ENCODE results near the gene ALPG.

The ALPG gene

DNA sequence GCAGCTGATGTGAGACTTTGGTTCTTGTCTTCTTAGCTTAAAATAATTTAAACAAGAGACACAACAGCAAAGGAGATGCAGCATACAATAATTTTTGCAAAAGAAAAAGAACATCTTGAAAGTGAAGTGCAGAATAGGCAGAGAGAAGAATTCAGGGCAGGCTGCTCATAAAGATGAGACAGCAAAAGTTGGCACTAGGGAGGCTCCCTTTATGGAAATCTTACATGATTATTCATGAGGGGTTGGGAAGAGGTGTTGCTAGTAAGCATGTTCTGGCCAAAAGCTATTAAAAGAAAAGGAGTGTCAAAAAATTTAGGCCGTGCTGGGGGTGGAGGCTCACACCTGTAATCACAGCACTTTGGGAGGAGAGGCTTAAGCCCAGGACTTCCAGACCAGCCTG, 32.3 kb upstream of the ALPG start:
- no peak overlapping the region for H3K4me3 ChIP-seq (ENCODE audit: insufficient read depth, low read length, poor library complexity, severe bottlenecking)
- H3K27me3 ChIP-seq (ENCODE audit: low read length): no peaks in the 10 kb centered on the region
- TF ChIP-seq, protein P1, sequence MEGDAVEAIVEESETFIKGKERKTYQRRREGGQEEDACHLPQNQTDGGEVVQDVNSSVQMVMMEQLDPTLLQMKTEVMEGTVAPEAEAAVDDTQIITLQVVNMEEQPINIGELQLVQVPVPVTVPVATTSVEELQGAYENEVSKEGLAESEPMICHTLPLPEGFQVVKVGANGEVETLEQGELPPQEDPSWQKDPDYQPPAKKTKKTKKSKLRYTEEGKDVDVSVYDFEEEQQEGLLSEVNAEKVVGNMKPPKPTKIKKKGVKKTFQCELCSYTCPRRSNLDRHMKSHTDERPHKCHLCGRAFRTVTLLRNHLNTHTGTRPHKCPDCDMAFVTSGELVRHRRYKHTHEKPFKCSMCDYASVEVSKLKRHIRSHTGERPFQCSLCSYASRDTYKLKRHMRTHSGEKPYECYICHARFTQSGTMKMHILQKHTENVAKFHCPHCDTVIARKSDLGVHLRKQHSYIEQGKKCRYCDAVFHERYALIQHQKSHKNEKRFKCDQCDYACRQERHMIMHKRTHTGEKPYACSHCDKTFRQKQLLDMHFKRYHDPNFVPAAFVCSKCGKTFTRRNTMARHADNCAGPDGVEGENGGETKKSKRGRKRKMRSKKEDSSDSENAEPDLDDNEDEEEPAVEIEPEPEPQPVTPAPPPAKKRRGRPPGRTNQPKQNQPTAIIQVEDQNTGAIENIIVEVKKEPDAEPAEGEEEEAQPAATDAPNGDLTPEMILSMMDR (IDR thresholded peaks at IDR 0.05; ENCODE audit: insufficient read depth, low read length, poor library complexity, severe bottlenecking): no peak
- TF ChIP-seq EZH2phosphoT487 (conservative IDR thresholded peaks at IDR 0.05; ENCODE audit: low read length): no peak
- no peaks in the 10 kb centered on the region for H3F3A ChIP-seq (ENCODE audit: insufficient read depth)
- no peaks in the 10 kb centered on the region for H4K20me1 ChIP-seq (ENCODE audit: low read depth, low read length)
- H3K36me3 ChIP-seq (ENCODE audit: low read length): no peaks in the 10 kb centered on the region
- H3K9me2 ChIP-seq (replicated peaks; ENCODE audit: insufficient read depth, low read length): no peaks in the 10 kb centered on the region
- H3K9ac ChIP-seq (ENCODE audit: low read length): no peak overlapping the region
- H3K27ac ChIP-seq (ENCODE audit: low read depth, low read length): no peak overlapping the region
- no peak overlapping the region for H2AFZ ChIP-seq (ENCODE audit: low read depth, low read length, severe bottlenecking)
- H3K79me2 ChIP-seq (ENCODE audit: insufficient read depth, low read length): no peaks in the 10 kb centered on the region
- H3K4me2 ChIP-seq (ENCODE audit: low read depth, low read length, poor library complexity, severe bottlenecking): no peak overlapping the region
- no peaks in the 10 kb centered on the region for H3K9me3 ChIP-seq (ENCODE audit: insufficient read depth, low read length)

DNA sequence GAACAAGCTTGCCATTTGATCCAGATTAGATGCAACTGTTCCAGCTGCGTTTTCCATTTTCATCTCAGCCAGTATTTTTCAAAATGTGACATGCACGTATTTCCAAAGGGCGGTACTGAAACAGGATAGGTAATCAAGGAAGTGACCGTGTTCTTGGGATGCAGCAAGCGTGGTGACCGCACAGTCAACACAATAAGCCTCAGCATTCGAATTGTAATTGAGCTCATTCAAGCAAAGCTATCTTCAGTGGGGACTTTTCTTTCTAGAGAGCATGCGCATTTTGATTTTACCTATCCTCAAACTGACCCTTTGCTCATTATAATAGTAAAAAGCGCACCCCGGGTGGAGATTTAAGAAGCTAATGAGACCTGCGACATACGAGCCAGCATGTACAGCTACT, 31.5 kb upstream of the ALPG start:
- H3K36me3 ChIP-seq (ENCODE audit: low read length): no peaks in the 10 kb centered on the region
- H3K27ac ChIP-seq (ENCODE audit: low read depth, low read length): no peak overlapping the region
- no peak overlapping the region for H3K9ac ChIP-seq (ENCODE audit: low read length)
- H2AFZ ChIP-seq (ENCODE audit: low read depth, low read length, severe bottlenecking): no peak overlapping the region
- H3K4me3 ChIP-seq (ENCODE audit: insufficient read depth, low read length, poor library complexity, severe bottlenecking): no peak overlapping the region
- no peaks in the 10 kb centered on the region for H3F3A ChIP-seq (ENCODE audit: insufficient read depth)
- no peaks in the 10 kb centered on the region for H4K20me1 ChIP-seq (ENCODE audit: low read depth, low read length)
- TF ChIP-seq EZH2phosphoT487 (conservative IDR thresholded peaks at IDR 0.05; ENCODE audit: low read length): no peak
- TF ChIP-seq, protein P1 (IDR thresholded peaks at IDR 0.05; ENCODE audit: insufficient read depth, low read length, poor library complexity, severe bottlenecking): no peak
- no peaks in the 10 kb centered on the region for H3K27me3 ChIP-seq (ENCODE audit: low read length)
- no peaks in the 10 kb centered on the region for H3K79me2 ChIP-seq (ENCODE audit: insufficient read depth, low read length)
- H3K9me3 ChIP-seq (ENCODE audit: insufficient read depth, low read length): no peaks in the 10 kb centered on the region
- H3K9me2 ChIP-seq (replicated peaks; ENCODE audit: insufficient read depth, low read length): no peaks in the 10 kb centered on the region
- no peak overlapping the region for H3K4me2 ChIP-seq (ENCODE audit: low read depth, low read length, poor library complexity, severe bottlenecking)

DNA sequence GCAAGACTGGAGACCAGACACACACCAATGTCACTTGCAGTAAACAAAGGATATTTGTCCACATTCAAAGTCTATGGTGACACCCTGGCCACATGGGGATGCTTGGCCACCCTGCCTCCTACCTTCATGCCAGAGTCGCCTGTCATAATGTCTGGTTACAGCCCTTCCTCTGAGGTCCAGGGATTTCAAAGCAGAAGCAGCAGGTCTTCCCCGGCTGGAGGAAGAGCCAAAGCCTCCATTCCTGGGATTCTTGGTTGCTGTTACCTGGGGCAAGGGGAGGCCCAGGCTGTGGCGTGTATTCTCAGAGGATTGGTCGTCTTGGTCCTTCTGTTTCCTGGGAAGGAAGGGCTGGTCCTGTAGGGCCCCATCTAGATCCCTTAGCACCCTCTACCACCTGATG, 30.4 kb upstream of the ALPG start:
- Histone ChIP-seq H3K9me3 (ENCODE audit: insufficient read depth, low read length) (no peaks in the 10 kb centered on the region), H3K9me2 (replicated peaks; ENCODE audit: insufficient read depth, low read length) (no peaks in the 10 kb centered on the region), H3K27ac (ENCODE audit: low read depth, low read length) (no peak overlapping the region), H4K20me1 (ENCODE audit: low read depth, low read length) (no peaks in the 10 kb centered on the region), H3K9ac (ENCODE audit: low read length) (no peak overlapping the region), H3K27me3 (ENCODE audit: low read length) (no peaks in the 10 kb centered on the region), H3K79me2 (ENCODE audit: insufficient read depth, low read length) (no peaks in the 10 kb centered on the region), H3K4me3 (ENCODE audit: insufficient read depth, low read length, poor library complexity, severe bottlenecking) (no peak overlapping the region), H3K4me2 (ENCODE audit: low read depth, low read length, poor library complexity, severe bottlenecking) (no peak overlapping the region), H2AFZ (ENCODE audit: low read depth, low read length, severe bottlenecking) (no peak overlapping the region), H3K36me3 (ENCODE audit: low read length) (no peaks in the 10 kb centered on the region), H3F3A (ENCODE audit: insufficient read depth) (no peaks in the 10 kb centered on the region)
- TF ChIP-seq, protein P1 (IDR thresholded peaks at IDR 0.05; ENCODE audit: insufficient read depth, low read length, poor library complexity, severe bottlenecking): no peak
- no peak for TF ChIP-seq EZH2phosphoT487 (conservative IDR thresholded peaks at IDR 0.05; ENCODE audit: low read length)
